MCF 10A (cell line): ENCODE measurements around the gene ICAM2. TPM values are rescaled to one million over a fixed set of nuclear protein-coding genes. Genes with fewer than 3 reads are reported as not detected.

Experiments used
- BruUV-seq: library from RNA; stranded (reverse); fragments of 400-500 nt; replicated peaks from 2 replicates; lab custom pipeline; 2021; lab: Mats Ljungman, UMichigan
- CTCF ChIA-PET: fragments of 300-600 bp; sonication (Branson Sonifier 250); formaldehyde crosslinking; extraction: SDS; loops from one replicate; lab custom pipeline; 2021; ENCODE audit warnings: antibody characterized with exemption, inconsistent platforms; lab: Yijun Ruan, JAX
- POLR2A ChIA-PET: fragments of 300-600, 350-650 bp; sonication (Branson Sonifier 250); formaldehyde crosslinking; extraction: SDS; loops from one replicate; lab custom pipeline; 2020; ENCODE audit warnings: antibody characterized with exemption, inconsistent platforms; lab: Yijun Ruan, JAX
- DNase-seq: peaks from one replicate; pipeline ENCODE4 v3.0.0-alpha.2; 2018; ENCODE audit not compliant: unreplicated experiment
- H3K27ac Mint-ChIP-seq: one replicate; pipeline ENCODE4 v1.8.0; 2022; ENCODE audit warnings: mild to moderate bottlenecking, low read depth, mixed read lengths; ENCODE audit not compliant: unreplicated experiment
- H3K27me3 Mint-ChIP-seq: one replicate; pipeline ENCODE4 v1.8.0; 2022; ENCODE audit warnings: mixed read lengths; ENCODE audit not compliant: insufficient read depth, unreplicated experiment
- H3K36me3 Mint-ChIP-seq: one replicate; pipeline ENCODE4 v1.8.0; 2022; ENCODE audit warnings: mild to moderate bottlenecking, moderate library complexity, mixed read lengths; ENCODE audit not compliant: insufficient read depth, unreplicated experiment
- H3K4me1 Mint-ChIP-seq: one replicate; pipeline ENCODE4 v1.8.0; 2022; ENCODE audit warnings: mixed read lengths; ENCODE audit not compliant: insufficient read depth, unreplicated experiment
- H3K4me3 Mint-ChIP-seq: one replicate; pipeline ENCODE4 v1.8.0; 2022; ENCODE audit warnings: mild to moderate bottlenecking, moderate library complexity, mixed read lengths; ENCODE audit not compliant: unreplicated experiment
- H3K9me3 Mint-ChIP-seq: one replicate; pipeline ENCODE4 v1.8.0; 2022; ENCODE audit warnings: mixed read lengths; ENCODE audit not compliant: unreplicated experiment
- intact Hi-C: fragments of 100-400 bp; cut with micrococcal nuclease; formaldehyde crosslinking; loops from 2 replicates; pipeline ENCODE4 v1.14.1; 2022
- total RNA-seq: library from RNA; stranded (reverse); gene quantifications from 2 replicates; pipeline ENCODE4 v1.2.3, GENCODE V29; 2022
- TF ChIP-seq, protein P1 (sequence below): fragments of 200-600 bp; IDR thresholded peaks from one replicate; pipeline ENCODE4 v1.8.0; 2022; ENCODE audit warnings: antibody characterized with exemption, mild to moderate bottlenecking; ENCODE audit not compliant: unreplicated experiment

Gene ICAM2
- total RNA-seq, 1 experiment from 2014 or later, result not detected

DNA sequence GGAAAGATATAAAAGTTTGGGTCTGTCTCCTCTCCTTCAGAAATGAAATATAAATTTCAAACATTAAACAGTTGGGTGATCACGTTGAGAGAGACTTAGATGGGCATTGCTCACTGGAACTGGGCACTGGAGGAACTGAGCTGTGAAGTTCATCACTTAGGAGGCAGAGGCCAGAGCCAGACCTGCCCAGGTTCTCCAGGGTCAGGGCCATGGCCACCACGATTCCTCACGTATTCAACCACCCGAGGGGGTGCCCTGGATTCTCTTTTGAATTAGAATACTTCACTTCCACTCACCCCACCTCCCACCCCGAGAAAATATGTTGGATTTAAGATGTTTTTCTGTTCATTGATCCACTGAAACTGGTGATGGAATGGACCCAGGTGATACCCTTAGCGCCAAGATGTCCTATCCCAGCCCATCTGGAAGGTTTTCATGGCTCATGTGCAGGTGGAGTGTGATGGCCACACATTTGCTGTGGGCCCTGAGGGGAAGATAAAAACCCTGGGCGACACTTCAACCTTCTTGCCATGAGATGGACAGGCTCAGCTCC, 16.1 kb downstream of the ICAM2 start:
- no TSS peak for BruUV-seq
- ChIA-PET CTCF (interaction anchor here (0.6 kb wide), 1 partner anchor 21 kb away, joined by 3 read pairs; no protein-coding TSS in a partner anchor), POLR2A (no interaction called here)
- TF ChIP-seq, protein P1, sequence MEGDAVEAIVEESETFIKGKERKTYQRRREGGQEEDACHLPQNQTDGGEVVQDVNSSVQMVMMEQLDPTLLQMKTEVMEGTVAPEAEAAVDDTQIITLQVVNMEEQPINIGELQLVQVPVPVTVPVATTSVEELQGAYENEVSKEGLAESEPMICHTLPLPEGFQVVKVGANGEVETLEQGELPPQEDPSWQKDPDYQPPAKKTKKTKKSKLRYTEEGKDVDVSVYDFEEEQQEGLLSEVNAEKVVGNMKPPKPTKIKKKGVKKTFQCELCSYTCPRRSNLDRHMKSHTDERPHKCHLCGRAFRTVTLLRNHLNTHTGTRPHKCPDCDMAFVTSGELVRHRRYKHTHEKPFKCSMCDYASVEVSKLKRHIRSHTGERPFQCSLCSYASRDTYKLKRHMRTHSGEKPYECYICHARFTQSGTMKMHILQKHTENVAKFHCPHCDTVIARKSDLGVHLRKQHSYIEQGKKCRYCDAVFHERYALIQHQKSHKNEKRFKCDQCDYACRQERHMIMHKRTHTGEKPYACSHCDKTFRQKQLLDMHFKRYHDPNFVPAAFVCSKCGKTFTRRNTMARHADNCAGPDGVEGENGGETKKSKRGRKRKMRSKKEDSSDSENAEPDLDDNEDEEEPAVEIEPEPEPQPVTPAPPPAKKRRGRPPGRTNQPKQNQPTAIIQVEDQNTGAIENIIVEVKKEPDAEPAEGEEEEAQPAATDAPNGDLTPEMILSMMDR, result no peak
- DNase-seq, result no peak
- Mint-ChIP-seq H3K27me3 (peaks cover 10% of the 10 kb centered on the region), H3K9me3 (no peaks in the 10 kb centered on the region), H3K27ac (no peak overlapping the region), H3K4me1 (peaks cover 16% of the 10 kb centered on the region), H3K4me3 (no peak overlapping the region), H3K36me3 (no peaks in the 10 kb centered on the region)
- intact Hi-C loops, result no loop called here

DNA sequence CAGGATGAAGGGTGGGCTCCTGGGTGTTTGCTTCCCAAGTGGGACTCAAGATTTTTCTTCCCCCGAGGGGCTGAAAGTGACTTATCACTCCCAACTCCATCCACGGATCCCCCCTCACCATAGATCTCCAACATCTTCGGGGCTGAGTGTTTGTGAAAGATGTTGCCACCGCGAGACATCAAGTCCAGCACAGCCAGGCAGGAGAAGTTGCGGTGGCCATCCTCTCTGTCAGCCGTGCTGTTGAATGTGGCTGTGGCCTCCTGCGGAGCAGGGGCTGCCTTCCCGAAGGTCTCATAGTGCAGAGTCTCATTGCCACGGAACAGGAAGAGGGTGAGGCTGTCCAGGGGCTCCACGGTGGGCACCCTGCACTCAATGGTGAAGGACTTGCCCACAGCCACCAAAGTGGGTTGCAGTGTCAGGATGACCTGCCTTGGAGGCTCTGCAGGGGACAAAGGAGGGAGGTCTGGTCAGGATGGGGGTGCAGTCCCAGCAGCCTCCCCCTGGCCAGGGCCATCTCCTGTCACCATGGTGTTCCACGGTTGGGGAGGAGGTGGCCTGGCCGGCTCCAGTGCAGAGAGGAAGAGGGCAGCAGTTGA, 16.8 kb downstream of the ICAM2 start:
- Mint-ChIP-seq H3K36me3 (no peaks in the 10 kb centered on the region), H3K9me3 (no peaks in the 10 kb centered on the region), H3K27me3 (peaks cover 16% of the 10 kb centered on the region), H3K4me1 (peaks cover 17% of the 10 kb centered on the region), H3K4me3 (no peak overlapping the region), H3K27ac (no peak overlapping the region)
- intact Hi-C loops, result no loop called here
- ChIA-PET CTCF (interaction anchor here (1.0 kb wide), 1 partner anchor 84 kb away, joined by 3 read pairs; no protein-coding TSS in a partner anchor), POLR2A (no interaction called here)
- TF ChIP-seq, protein P1, result no peak
- BruUV-seq, result no TSS peak
- no peak for DNase-seq

DNA sequence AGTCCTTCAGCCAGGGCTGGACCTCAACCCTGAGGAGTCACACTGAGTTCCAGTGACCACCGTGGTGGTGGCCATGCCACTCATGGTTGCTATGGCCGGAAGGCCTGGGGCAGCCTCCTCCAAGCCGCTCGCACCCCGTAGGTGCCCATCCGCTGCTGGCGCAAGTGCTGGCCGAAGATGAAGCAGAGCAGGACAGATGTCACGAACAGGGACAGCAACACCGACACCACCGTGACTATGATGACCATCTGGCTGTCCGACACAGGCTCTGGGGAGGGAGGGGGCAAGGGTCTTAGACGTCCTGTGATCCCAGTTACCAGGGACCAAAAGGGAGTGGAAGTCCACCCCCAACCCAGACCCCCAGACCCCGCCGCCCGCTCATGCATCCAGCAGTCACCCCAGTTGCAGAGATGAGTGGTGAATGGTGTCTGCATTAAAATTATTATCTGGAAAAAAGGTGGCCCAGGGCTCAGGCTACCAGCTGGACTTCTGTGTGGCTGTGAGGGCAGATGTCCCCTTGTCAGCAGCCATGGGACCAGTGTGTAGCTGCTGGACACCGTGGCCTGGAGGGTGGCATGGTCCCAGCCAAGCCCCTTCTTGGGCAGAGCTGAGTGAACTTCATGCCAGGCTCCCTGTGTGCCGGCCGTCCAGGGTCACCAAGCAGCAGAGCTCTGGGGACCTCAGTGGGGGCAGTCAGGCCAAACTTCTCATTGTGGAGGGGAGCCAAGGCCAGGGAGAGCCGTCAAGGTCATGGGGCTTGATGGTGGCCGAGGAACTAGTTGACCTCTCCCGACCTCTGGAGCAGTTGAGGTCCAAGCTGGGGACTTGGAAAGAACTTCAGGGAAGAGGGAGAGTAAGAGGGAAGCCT, 17.5 kb downstream of the ICAM2 start:
- Mint-ChIP-seq H3K4me3 (no peak overlapping the region), H3K4me1 (peaks cover 17% of the 10 kb centered on the region), H3K36me3 (no peaks in the 10 kb centered on the region), H3K27ac (no peak overlapping the region), H3K27me3 (peaks cover 22% of the 10 kb centered on the region), H3K9me3 (no peaks in the 10 kb centered on the region)
- DNase-seq, result no peak
- ChIA-PET POLR2A (no interaction called here), CTCF (interaction anchor here (0.6 to 1.0 kb wide), 2 partner anchors 83 to 181 kb away, joined by 3 read pairs; no protein-coding TSS in a partner anchor)
- intact Hi-C loops, result no loop called here
- BruUV-seq, result no TSS peak
- TF ChIP-seq, protein P1, result no peak
